GM23338 (cell line): ENCODE results near the gene FYB2. TPM values are rescaled to one million over a fixed set of nuclear protein-coding genes. Genes with fewer than 3 reads are reported as not detected.

Experiments
- ATAC-seq: fragments of 200-7000 bp; cut with Tn5 transposase; 3 replicates; pipeline ENCODE4 v1.9.1; 2020
- DNase-seq: peaks from one replicate; pipeline ENCODE4 v3.0.0-alpha.2; 2015; ENCODE audit warnings: low spot score
- H2AFZ ChIP-seq: fragments of 200-600 bp; sonication (generic); 2 replicates; pipeline ENCODE4 v1.8.0; 2016; ENCODE audit warnings: antibody characterized with exemption, mild to moderate bottlenecking, moderate library complexity
- H3F3A ChIP-seq: fragments of 200-600 bp; sonication (generic); replicated peaks from 2 replicates; pipeline ENCODE4 v1.8.0; 2017; ENCODE audit warnings: antibody characterized with exemption, mixed run types, low read depth
- H3K27ac ChIP-seq: fragments of 200-600 bp; sonication (generic); 2 replicates; pipeline ENCODE4 v1.6.1; 2016; ENCODE audit warnings: low read depth
- H3K27me3 ChIP-seq: fragments of 200-600 bp; sonication (generic); 2 replicates; pipeline ENCODE4 v1.8.0; 2016; ENCODE audit warnings: mild to moderate bottlenecking, mixed run types, moderate library complexity; ENCODE audit not compliant: insufficient read depth
- H3K36me3 ChIP-seq: fragments of 200-600 bp; sonication (generic); 2 replicates; pipeline ENCODE4 v1.8.0; 2016; ENCODE audit warnings: mild to moderate bottlenecking; ENCODE audit not compliant: insufficient read depth
- H3K4me1 ChIP-seq: fragments of 200-600 bp; sonication (generic); 2 replicates; pipeline ENCODE4 v1.8.0; 2016; ENCODE audit warnings: mild to moderate bottlenecking, moderate library complexity; ENCODE audit not compliant: insufficient read depth
- H3K4me2 ChIP-seq: fragments of 200-600 bp; sonication (generic); 2 replicates; pipeline ENCODE4 v1.7.1; 2017; ENCODE audit warnings: mixed run types
- H3K4me3 ChIP-seq: fragments of 200-600 bp; sonication (generic); 2 replicates; pipeline ENCODE4 v1.6.1; 2016; ENCODE audit warnings: mixed run types
- H3K79me2 ChIP-seq: fragments of 200-600 bp; sonication (generic); replicated peaks from 2 replicates; pipeline ENCODE4 v1.8.0; 2017; ENCODE audit warnings: mild to moderate bottlenecking; ENCODE audit not compliant: insufficient read depth
- H3K9me2 ChIP-seq: fragments of 200-600 bp; sonication (generic); 2 replicates; pipeline ENCODE4 v1.8.0; 2017; ENCODE audit not compliant: insufficient read depth
- H4K20me1 ChIP-seq: fragments of 200-600 bp; sonication (generic); replicated peaks from 2 replicates; pipeline ENCODE4 v1.8.0; 2017; ENCODE audit warnings: mild to moderate bottlenecking; ENCODE audit not compliant: insufficient read depth
- H3K27ac Mint-ChIP-seq: 2 replicates; pipeline ENCODE4 v1.8.0; 2020; ENCODE audit warnings: inconsistent platforms, mild to moderate bottlenecking, moderate library complexity, mixed read lengths
- H3K27me3 Mint-ChIP-seq: 3 replicates; pipeline ENCODE4 v1.8.0; 2022; ENCODE audit warnings: low read depth, mild to moderate bottlenecking, moderate library complexity, mixed read lengths, inconsistent platforms; ENCODE audit not compliant: insufficient read depth, poor library complexity
- H3K36me3 Mint-ChIP-seq: 3 replicates; pipeline ENCODE4 v1.8.0; 2021; ENCODE audit warnings: low read depth, mild to moderate bottlenecking, inconsistent platforms, moderate library complexity, mixed read lengths
- H3K4me1 Mint-ChIP-seq: 3 replicates; pipeline ENCODE4 v1.8.0; 2020; ENCODE audit warnings: mild to moderate bottlenecking, inconsistent platforms, mixed read lengths
- H3K4me3 Mint-ChIP-seq: 3 replicates; pipeline ENCODE4 v1.8.0; 2021; ENCODE audit warnings: moderate library complexity, mild to moderate bottlenecking, inconsistent platforms, mixed read lengths
- H3K9me3 Mint-ChIP-seq: 3 replicates; pipeline ENCODE4 v1.8.0; 2020; ENCODE audit warnings: moderate library complexity, mild to moderate bottlenecking, inconsistent platforms, mixed read lengths
- CREB1 ChIP-seq: fragments of 250-450 bp; sonication (Bioruptor Pico); IDR thresholded peaks from 2 replicates; pipeline ENCODE4 v1.5.0; 2020; ENCODE audit warnings: low read depth, mild to moderate bottlenecking, moderate library complexity
- CTCF ChIP-seq, 2 experiments: fragments of 200-600 bp in 1 of 2; sonication (generic) in 1 of 2; conservative IDR thresholded peaks; 2 replicates each; pipeline versions ENCODE4 v1.5.1 to v1.6.1; 2016 to 2017; ENCODE audit warnings: antibody characterized with exemption in 2 of 2, low read depth in 2 of 2, mild to moderate bottlenecking in 2 of 2, moderate library complexity in 1 of 2
- ETS1 ChIP-seq: IDR thresholded peaks from 2 replicates; pipeline ENCODE4 v1.6.1; 2016; ENCODE audit warnings: antibody characterized with exemption
- EZH2 ChIP-seq: fragments of 200-600 bp; sonication (generic); IDR thresholded peaks from one replicate; pipeline ENCODE4 v1.8.0; 2017; ENCODE audit warnings: antibody characterized with exemption, mild to moderate bottlenecking, low read depth; ENCODE audit not compliant: unreplicated experiment
- EZH2phosphoT487 ChIP-seq: fragments of 200-600 bp; sonication (generic); IDR thresholded peaks from one replicate; pipeline ENCODE4 v1.8.1; 2018; ENCODE audit warnings: antibody characterized with exemption; ENCODE audit not compliant: unreplicated experiment
- JUNB ChIP-seq: IDR thresholded peaks from one replicate; pipeline ENCODE4 v1.6.1; 2016; ENCODE audit warnings: antibody characterized with exemption; ENCODE audit not compliant: unreplicated experiment
- NANOG ChIP-seq: IDR thresholded peaks from 2 replicates; pipeline ENCODE4 v1.6.1; 2016; ENCODE audit warnings: antibody characterized with exemption, borderline replicate concordance
- POLR2AphosphoS5 ChIP-seq: IDR thresholded peaks from 2 replicates; pipeline ENCODE4 v1.6.1; 2016; ENCODE audit warnings: antibody characterized with exemption, low read depth
- REST ChIP-seq: IDR thresholded peaks from one replicate; pipeline ENCODE4 v1.6.1; 2018; ENCODE audit warnings: antibody characterized with exemption; ENCODE audit not compliant: unreplicated experiment
- STAT1 ChIP-seq: IDR thresholded peaks from one replicate; pipeline ENCODE4 v1.6.1; 2016; ENCODE audit warnings: antibody characterized with exemption; ENCODE audit not compliant: unreplicated experiment
- ZNF331 ChIP-seq: fragments of 250-450 bp; sonication (Bioruptor Pico); IDR thresholded peaks from 2 replicates; pipeline ENCODE4 v1.5.0; 2020; ENCODE audit warnings: low read depth, mild to moderate bottlenecking, moderate library complexity
- ZNF462 ChIP-seq: fragments of 250-450 bp; sonication (Bioruptor Pico); IDR thresholded peaks from 2 replicates; pipeline ENCODE4 v1.5.0; 2020; ENCODE audit warnings: mild to moderate bottlenecking, moderate library complexity
- polyA plus RNA-seq: library from polyadenylated mRNA; unstranded; fragments of >200 nt; fragmentation: Nextera tagmentation; extraction: Ambion mirVana; gene quantifications from 2 replicates; pipeline ENCODE4 v1.2.1, GENCODE V29; 2016
- total RNA-seq: library from RNA; depleted of rRNA; stranded (reverse); fragments of >200 nt; shearing (Covaris generic); gene quantifications from 2 replicates; pipeline ENCODE4 v1.2.3, GENCODE V29; 2014

FYB2 gene
- total and polyA plus RNA-seq, 2 experiments from 2014 or later = 0.39 TPM; not detected in 1

- Mint-ChIP-seq H3K9me3 (no peaks in the 10 kb centered on the region), H3K4me1 (peaks cover 13% of the 10 kb centered on the region), H3K4me3 (no peak overlapping the region), H3K27me3 (no peaks in the 10 kb centered on the region), H3K27ac (no peak overlapping the region), H3K36me3 (no peaks in the 10 kb centered on the region)
- Histone ChIP-seq H3K79me2 (no peaks in the 10 kb centered on the region), H3K36me3 (no peaks in the 10 kb centered on the region), H3K27me3 (no peaks in the 10 kb centered on the region), H3K4me2 (no peak overlapping the region), H3K9me2 (peaks cover 11% of the 10 kb centered on the region), H3F3A (no peaks in the 10 kb centered on the region), H4K20me1 (0 out of 2 replicates have a peak, but pooled peaks cover 4% of the 10 kb centered on the region), H3K4me1 (peaks cover under 1% of the 10 kb centered on the region; the same call in 1 of the 2 replicates), H2AFZ (no peak overlapping the region), H3K4me3 (no peak overlapping the region), H3K27ac (no peak overlapping the region)
- no peak for ATAC-seq
- TF ChIP-seq POLR2AphosphoS5 (no peak), CREB1 (CRISPR knock-in tag) (no peak), CTCF (conservative IDR thresholded peaks at IDR 0.05; ENCODE audit: low read depth in 2 of 2) (no peak), ZNF331 (CRISPR knock-in tag) (no peak), EZH2phosphoT487 (no peak), JUNB (no peak), ZNF462 (CRISPR knock-in tag) (no peak), EZH2 (no peak), STAT1 (no peak), REST (no peak), NANOG (no peak), ETS1 (no peak)
- DNase-seq = no peak
These were observed 5.7 kb upstream of the FYB2 start for GRCh38 chr1:56824938-56825337.
